Stimulated activated CD8-positive, alpha-beta memory T cell treated with anti-CD3 and anti-CD28 coated beads, Interleukin-7, amount 100 ng/mL, for 4 hours (primary cell): Measurements from ENCODE around the gene SRD5A1.

Experiments
- DNase-seq, 2 donors: peaks; one replicate each; pipeline ENCODE4 v3.0.0-alpha.2; 2020; ENCODE audit warnings: low read depth in 2 of 2

The SRD5A1 gene

GRCh38 chr5:6604341-6604740, 28.9 kb upstream of the SRD5A1 start:
- DNase-seq = no peak

GRCh38 chr5:6604946-6605345, 28.3 kb upstream of the SRD5A1 start:
- DNase-seq = no peak

- no peak for DNase-seq
These were observed 26.2 kb upstream of the SRD5A1 start for GRCh38 chr5:6606884-6607558.

GRCh38 chr5:6607559-6607936, 25.7 kb upstream of the SRD5A1 start:
- DNase-seq = no peak

- DNase-seq = no peak
These were observed 25.2 kb upstream of the SRD5A1 start for GRCh38 chr5:6608016-6608415.

- DNase-seq = no peak
These were observed 21.6 kb upstream of the SRD5A1 start for GRCh38 chr5:6611334-6612256.

- DNase-seq = no peak
These were observed 18.0 kb upstream of the SRD5A1 start for GRCh38 chr5:6615034-6615815.

- no peak for DNase-seq
These were observed 16.6 kb upstream of the SRD5A1 start for GRCh38 chr5:6616632-6617031.

GRCh38 chr5:6623228-6623627, 10.0 kb upstream of the SRD5A1 start:
- DNase-seq = no peak

- no peak for DNase-seq
These were observed 9.3 kb upstream of the SRD5A1 start for GRCh38 chr5:6623941-6624340.

GRCh38 chr5:6626508-6626907, 6.7 kb upstream of the SRD5A1 start:
- DNase-seq = no peak

GRCh38 chr5:6631441-6631840, 1.8 kb upstream of the SRD5A1 start:
- no peak for DNase-seq

- no peak for DNase-seq
These were observed 834 bp upstream of the SRD5A1 start for GRCh38 chr5:6632324-6632887.

GRCh38 chr5:6633469-6634245, 417 bp downstream of the SRD5A1 start:
- no peak for DNase-seq

- DNase-seq = no peak
These were observed 1.1 kb downstream of the SRD5A1 start for GRCh38 chr5:6634306-6634705.

GRCh38 chr5:6634788-6635430, 1.7 kb downstream of the SRD5A1 start:
- DNase-seq = no peak

- DNase-seq = no peak
These were observed 3.1 kb downstream of the SRD5A1 start for GRCh38 chr5:6636293-6636692.

GRCh38 chr5:6637022-6637421, 3.8 kb downstream of the SRD5A1 start:
- no peak for DNase-seq

- DNase-seq = no peak
These were observed 4.3 kb downstream of the SRD5A1 start for GRCh38 chr5:6637590-6637989.

GRCh38 chr5:6638236-6638635, 5.0 kb downstream of the SRD5A1 start:
- DNase-seq = no peak

- no peak for DNase-seq
These were observed 9.4 kb downstream of the SRD5A1 start for GRCh38 chr5:6642655-6643054.
